ENCODE measurements around the gene STAT5B.
A peak's percentile ranks its signal among the peaks of the same experiment; 100 is the strongest.
"Not testable (repeated sequence)": the region's sequence is repeated elsewhere in the genome, so short reads cannot be mapped to it uniquely, and the experiment has no call there.

Gene STAT5B

GRCh38 chr17:42193216-42193968, 82.8 kb downstream of the STAT5B start:
- no peak for DNase-seq (ENCODE audit: low spot score)

- no peak for DNase-seq (ENCODE audit: low spot score)
Measured at GRCh38 chr17:42192189-42193126, 83.7 kb downstream of the STAT5B start.

GRCh38 chr17:42191275-42191608, 84.9 kb downstream of the STAT5B start:
- DNase-seq (ENCODE audit: low spot score): no peak

GRCh38 chr17:42190491-42191274, 85.5 kb downstream of the STAT5B start:
- no peak for DNase-seq (ENCODE audit: low spot score)

DNA sequence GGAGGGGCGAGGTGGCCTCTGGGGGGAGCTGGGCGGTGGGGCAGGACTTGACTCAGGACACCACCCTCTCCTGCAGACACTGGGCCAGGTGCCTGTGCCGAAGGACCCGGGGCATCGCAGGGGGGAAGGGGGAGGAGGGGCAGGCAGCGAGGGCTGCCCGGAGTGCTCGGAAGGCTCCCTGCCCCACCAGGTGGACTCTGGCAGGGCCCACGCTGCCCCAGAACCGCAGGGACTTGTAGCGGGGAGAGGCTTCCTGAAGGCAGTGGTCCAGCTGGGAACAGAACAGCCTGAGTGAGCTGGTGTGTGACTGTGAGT, 86.6 kb downstream of the STAT5B start:
- no peak for DNase-seq (ENCODE audit: low spot score)

DNA sequence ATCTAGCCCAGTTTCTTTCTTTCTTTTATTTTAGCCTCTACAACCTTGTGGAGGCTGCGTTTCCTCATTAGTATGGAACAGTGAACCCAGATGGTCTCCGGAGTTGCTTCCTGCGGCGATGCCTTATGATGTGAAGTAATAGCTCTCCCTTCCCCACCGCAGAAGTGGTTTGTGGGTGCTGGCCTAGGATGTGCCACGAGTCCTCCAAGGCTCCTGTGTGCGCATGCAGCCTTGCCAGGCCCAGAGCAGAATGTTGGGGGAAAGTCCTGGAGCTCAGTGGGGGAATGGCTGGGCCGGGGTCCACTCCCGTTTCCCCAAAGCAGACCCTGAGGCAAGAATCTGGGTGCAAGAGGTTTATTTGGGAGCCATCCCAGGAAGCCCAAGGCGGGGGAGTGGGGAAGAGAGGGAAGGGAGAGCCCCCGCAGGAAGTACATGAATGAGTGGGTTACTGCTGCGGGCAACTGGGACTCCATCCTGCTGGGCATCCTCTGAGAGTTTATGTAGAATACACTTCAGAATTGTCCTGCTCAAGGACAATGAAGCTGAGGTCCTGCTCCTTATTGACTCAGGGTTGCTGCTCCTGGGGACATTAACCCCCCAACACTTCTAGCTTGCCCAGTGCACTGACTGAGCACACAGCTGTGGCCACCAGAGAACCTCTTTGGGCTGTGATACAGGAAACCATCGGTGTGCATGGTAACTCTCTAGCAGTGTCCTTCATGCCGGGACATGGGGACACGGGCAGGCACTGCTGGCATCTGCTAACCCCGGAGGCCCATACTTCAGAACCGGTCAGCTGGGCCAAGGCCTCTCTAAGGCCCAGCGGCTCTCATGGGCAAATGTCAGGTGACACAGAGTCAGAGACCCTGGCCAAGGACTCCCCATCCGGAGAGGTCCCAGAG, 87.2 kb downstream of the STAT5B start:
- DNase-seq (ENCODE audit: low spot score): peak; percentile 17

- no peak for DNase-seq (ENCODE audit: low spot score)
Measured at GRCh38 chr17:42187833-42188232, 88.4 kb downstream of the STAT5B start.

- DNase-seq (ENCODE audit: low spot score): not testable (repeated sequence)
Measured at GRCh38 chr17:42186191-42186590, 90.0 kb downstream of the STAT5B start.

DNA sequence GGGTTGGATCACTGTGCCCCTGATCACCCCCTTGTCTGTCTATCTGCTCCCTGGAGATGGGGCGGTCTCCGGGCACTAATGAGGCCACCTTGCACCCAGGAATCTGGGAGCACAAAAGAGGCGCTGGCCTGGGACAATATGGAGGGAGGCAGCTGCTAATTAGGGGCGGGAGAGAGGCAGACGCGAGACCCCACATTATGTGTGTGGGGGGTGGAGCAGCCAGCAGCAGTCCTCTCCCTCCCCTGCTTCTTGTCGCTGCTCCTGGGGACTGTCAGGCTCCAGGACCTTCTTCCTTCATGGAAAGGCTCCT, 90.6 kb downstream of the STAT5B start:
- DNase-seq (ENCODE audit: low spot score): no peak

DNA sequence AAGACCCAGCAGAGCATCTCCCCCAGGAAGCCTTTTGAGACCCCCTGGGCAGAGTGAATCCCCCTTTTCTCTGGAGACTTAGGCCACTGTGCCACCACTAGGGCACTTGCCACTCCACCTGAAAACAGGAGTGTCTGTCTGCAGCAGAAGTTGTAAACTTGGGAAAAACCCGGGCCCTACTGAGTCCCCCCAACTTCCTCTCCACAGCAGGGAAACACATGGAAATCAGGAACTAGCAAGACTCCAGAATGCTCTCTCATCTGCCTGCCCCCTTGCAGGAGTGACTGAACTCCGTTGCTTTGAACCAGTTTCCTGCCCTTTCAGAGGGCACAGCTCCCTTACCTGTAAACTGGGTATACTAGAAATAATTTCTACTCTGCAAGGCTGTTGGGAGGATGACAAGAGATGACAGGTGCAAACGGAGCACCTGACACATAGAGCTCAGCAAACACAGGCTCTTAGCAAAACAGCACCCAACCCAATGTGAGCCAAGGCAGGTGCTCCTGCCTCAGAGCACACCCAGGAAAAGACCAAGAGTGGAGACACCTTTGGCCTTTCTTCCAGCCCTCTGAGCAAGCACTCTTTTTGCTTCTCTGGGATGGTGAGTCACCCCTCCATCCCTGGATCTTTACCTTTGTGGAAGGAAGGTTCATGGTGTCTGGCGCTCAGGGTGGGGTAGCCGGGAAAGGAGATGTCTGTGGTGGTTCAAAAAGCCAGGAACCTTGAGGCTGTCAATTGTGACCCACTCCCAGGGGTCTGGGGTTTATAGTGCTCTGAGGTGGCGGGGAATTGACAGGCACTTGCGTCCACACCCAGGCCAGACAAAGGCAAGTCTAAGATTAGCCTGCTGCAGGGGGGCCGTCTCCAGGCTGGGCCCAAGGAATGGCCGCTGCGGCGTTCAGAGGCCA, 91.2 kb downstream of the STAT5B start, which contains the start of gene HCRT:
Gene HCRT (minus strand): TSS at position 740 of the 908 bp plus-strand sequence. CDS start 87 bp downstream, at position 653.
- peak; percentile 33 for DNase-seq (ENCODE audit: low spot score)

DNA sequence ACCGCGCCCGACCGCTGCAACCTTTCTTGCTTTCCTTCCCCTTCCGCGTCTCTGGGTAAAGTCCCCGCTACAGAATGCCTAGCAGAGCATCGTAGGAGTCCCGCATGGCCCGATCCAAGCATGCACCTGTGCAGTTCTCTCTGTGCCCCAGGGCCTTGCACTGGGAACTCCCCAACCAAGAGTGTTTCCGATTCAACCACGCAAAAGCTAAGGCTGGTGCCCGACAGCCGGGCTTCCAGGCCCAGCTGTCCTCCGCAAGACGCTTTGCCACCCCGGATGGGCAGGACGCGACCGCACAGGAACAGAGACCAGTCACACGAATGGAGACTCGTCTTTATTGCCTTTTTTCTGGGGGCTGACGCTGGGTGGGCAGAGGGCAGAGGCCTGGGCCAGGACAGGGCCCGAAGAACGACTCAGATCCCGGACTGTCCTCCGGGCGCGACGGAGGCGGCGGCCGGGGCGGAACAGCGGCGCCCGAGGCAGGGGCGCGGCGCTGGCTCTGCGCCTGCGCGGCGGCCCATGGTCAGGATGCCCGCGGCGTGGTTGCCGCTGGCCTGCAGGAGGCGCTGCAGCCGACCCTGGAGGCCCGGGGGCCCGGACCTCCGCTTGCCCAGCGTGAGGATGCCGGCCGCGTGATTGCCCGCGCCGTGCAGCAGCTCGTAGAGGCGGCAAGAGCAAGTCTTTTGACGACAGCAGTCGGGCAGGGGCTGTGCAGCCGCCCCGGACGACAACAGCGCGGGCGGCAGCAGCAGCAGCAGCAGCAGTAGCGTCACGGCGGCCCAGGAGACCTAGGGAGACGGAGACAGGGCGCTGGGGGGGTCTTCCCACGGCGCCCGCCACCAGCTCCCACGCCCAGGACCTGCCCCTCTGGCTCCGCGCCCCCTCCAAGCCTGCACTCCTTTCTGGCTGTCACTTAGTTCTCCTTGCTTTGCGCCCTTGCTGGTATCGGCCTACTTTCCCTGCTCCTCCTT, 92.2 kb downstream of the STAT5B start:
- DNase-seq (ENCODE audit: low spot score): peak; percentile 69

DNA sequence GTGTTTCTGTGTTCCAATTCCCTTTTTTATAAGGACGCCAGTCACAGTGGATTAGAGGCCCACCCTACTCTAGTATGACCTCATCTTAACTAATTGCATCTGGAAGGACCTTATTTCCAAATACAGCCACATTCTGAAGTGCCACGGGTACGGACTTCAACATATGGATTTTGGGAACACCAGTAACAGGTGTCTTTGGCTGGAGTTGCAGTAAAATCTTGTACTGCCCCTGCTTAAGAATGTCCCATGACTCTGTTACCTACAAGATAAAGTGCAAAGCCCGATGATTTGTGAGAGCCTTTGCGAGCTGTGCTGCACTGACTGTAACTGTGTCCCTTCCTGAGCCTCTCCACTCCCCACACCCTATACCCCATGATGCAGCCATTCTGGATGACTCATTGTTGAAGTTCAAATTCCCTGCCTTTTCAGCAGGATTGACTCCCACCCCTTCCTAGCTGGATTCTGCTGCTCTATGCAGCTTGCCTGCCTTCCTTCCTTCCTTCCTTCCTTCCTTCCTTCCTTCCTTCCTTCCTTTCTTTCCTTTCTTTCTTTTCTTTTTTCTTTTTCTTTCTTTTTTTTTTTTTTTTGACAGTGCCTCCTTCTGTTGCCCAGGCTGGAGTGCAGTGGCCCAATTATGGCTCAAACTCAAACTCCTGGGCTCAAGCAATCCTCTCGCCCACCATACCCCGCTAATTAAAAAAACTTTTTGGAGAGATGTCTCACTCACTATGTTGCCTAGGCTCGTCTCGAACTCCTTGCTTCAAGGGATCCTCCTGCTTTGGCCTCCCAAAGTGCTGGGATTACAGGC, 93.1 kb downstream of the STAT5B start:
- DNase-seq (ENCODE audit: low spot score): no peak

- no peak for DNase-seq (ENCODE audit: low spot score)
Measured at GRCh38 chr17:42181851-42182207, 94.4 kb downstream of the STAT5B start.

DNA sequence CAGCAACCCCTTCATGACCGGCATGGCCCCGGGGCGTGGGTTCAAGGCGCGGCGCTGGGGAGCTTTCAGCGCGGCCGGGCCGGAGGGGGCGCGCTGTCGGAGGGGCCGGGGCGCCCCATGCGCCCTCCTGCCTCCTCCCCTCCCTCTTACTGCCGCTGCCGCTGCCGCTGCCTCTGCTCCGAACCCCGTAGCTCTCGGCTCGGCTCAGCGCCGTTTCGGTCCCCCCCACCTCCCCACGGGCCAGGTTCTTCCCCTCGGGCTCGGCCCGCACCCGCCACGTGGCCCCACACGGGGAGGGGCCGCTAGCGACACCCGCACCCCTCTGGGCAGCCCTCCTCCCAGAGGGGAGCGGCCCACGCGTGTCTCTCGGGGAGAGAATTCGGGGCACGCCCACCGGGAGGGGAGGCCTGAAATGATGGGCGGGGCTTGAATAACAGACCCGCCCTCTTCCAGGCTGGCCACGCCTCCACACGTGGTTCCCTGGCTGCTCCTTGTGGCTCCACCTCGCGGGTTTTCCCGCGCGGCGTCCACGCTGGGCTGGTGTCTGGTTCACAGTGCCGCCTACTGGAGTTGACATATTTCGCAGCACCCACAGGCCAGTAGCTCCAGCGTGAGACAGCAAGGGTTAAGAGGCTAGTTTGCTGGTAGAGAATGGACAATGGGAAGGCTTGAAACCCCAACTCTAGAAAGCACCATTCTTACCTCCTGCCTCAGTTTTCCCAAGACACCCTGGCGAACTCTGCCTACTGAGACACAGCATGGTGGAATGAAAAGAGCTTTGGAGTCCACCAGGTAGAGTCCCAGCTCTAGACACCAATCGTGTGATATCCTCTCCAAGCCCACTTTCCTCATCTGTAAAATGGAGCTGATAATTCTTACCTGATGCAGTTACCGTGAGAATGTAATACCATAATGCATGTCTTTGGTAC, 95.0 kb downstream of the STAT5B start, which contains the start of gene KCNH4:
Gene KCNH4 (minus strand): TSS at position 221 of the 929 bp plus-strand sequence. CDS start 197 bp downstream, at position 24.
- peak; percentile 59 for DNase-seq (ENCODE audit: low spot score)

GRCh38 chr17:42180411-42180921, 95.7 kb downstream of the STAT5B start:
- no peak for DNase-seq (ENCODE audit: low spot score)

GRCh38 chr17:42179911-42180410, 96.2 kb downstream of the STAT5B start:
- DNase-seq (ENCODE audit: low spot score): no peak

DNA sequence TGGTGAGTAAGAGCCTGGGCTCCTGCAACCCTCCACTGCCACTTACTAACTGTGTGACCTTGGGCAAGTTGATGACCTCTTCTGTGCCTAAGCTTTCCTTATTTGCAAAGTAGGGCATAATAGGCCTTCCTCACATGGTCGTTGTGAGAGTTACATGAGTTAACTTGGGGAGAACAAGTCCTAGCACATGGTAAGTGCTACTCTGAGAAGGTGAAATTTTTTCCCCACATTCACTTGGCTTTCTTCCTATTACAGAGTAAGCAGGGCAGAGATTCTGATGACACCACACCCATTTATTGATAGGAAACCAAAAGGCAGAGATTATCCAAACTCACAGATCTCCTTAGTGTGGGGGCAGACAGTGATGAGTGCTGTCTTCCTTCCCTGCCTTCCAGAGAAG, 96.9 kb downstream of the STAT5B start:
- no peak for DNase-seq (ENCODE audit: low spot score)
